Heart left ventricle (tissue), 16 donors: ENCODE data around the gene PIGR. TPM values are rescaled to one million over a fixed set of nuclear protein-coding genes. Genes with fewer than 3 reads are reported as not detected.

Experiments used
- ATAC-seq, 4 donors: fragments of 200-7000 bp; cut with Tn5 transposase; one replicate each; pipeline ENCODE4 v1.9.1; 2020 to 2022; ENCODE audit warnings: moderate library complexity in 4 of 4, mild to moderate bottlenecking in 3 of 4, moderate number of reproducible peaks in 1 of 4
- DNase-seq, 5 donors: peaks; one replicate each; pipeline ENCODE4 v3.0.0-alpha.2; 2020
- H3K27ac ChIP-seq, 12 donors: fragments of 200-600 bp; sonication (generic) in 4 of 12; one replicate each; pipeline versions ENCODE4 v1.5.0 to v1.8.0; 2016 to 2022; ENCODE audit warnings: mild to moderate bottlenecking in 2 of 12
- H3K27me3 ChIP-seq, 9 donors: fragments of 200-600 bp; sonication (generic) in 2 of 9; one replicate each; pipeline versions ENCODE4 v1.5.1 to v1.8.0; 2016 to 2022; ENCODE audit warnings: mild to moderate bottlenecking in 3 of 9
- H3K36me3 ChIP-seq, 9 donors: fragments of 200-600 bp; sonication (generic) in 2 of 9; one replicate each; pipeline versions ENCODE4 v1.5.0 to v1.8.0; 2018 to 2022; ENCODE audit warnings: mild to moderate bottlenecking in 2 of 9
- H3K4me1 ChIP-seq, 12 donors: fragments of 200-600 bp; sonication (generic) in 4 of 12; one replicate each; pipeline versions ENCODE4 v1.5.0 to v1.8.0; 2016 to 2022; ENCODE audit warnings: mild to moderate bottlenecking in 3 of 12
- H3K4me3 ChIP-seq, 12 donors: fragments of 200-600 bp; sonication (generic) in 4 of 12; one replicate each; pipeline versions ENCODE4 v1.5.0 to v1.8.0; 2017 to 2022; ENCODE audit warnings: mild to moderate bottlenecking in 9 of 12, moderate library complexity in 4 of 12
- H3K9me3 ChIP-seq, 12 donors: fragments of 200-600 bp; sonication (generic) in 4 of 12; one replicate each; pipeline versions ENCODE4 v1.5.0 to v1.8.0; 2016 to 2022; ENCODE audit warnings: mild to moderate bottlenecking in 1 of 12
- CTCF ChIP-seq, 12 donors: fragments of 200-600 bp; sonication (generic) in 4 of 12; IDR thresholded peaks; one replicate each; pipeline versions ENCODE4 v1.5.0 to v1.8.0; 2018 to 2022; ENCODE audit warnings: antibody characterized with exemption in 12 of 12, mild to moderate bottlenecking in 5 of 12
- POLR2A ChIP-seq, 2 donors: fragments of 450-650 bp; IDR thresholded peaks; one replicate each; pipeline ENCODE4 v1.6.1; 2017; ENCODE audit warnings: antibody characterized with exemption in 2 of 2, mild to moderate bottlenecking in 2 of 2, moderate library complexity in 2 of 2
- WGBS, 4 donors: extraction: QIAGEN DNeasy Blood & Tissue Kit in 2 of 4; methylation state at CpG; one replicate each; pipeline versions ENCODE4 v1.1.5 to v1.1.7; 2013 to 2018; 5-methylcytosine and 5-hydroxymethylcytosine counted together
- intact Hi-C, 10 donors: fragments of 100-400 bp; cut with DNase I; formaldehyde crosslinking; loops; one replicate each; pipeline versions ENCODE4 v1.11.1 to v1.14.2; 2022
- polyA plus RNA-seq, 2 donors: library from polyadenylated mRNA; stranded (reverse); fragments of 200-250 nt; gene quantifications; one replicate each; pipeline ENCODE4 v1.2.3, GENCODE V29; 2013
- total RNA-seq, 9 donors: library from RNA; depleted of rRNA in 2 of 9; stranded (reverse); fragments of >200 nt in 2 of 9; fragmentation: NEBNext Ultra II Directional in 3 of 9; extraction: Animal tissue kit (Norgen Biotek cat#: 25700) in 3 of 9; gene quantifications; one replicate each; pipeline versions ENCODE4 v1.1.0 to v1.2.4, GENCODE V29; 2016 to 2023
- donor health status: ischemic (EF 13 %, LVEDD 7.1; RV severe dilation, severe dysfunction).
- donor health status: healthy with polysubstance abuse.
- donor health status: DM: no; HTN: yes; CAD: no.
- donor health status: DM: no; HTN: no; CAD: no.
- donor health status: ischemic (EF 25% LVEDD 6.9; RV normal size, moderate dysfunction).
- donor health status: ischemic (EF 25% LVEDD 5.7; RV mildly dilated, moderate dysfunction).
- donor health status: healthy.
- donor health status: DM: yes; HTN: yes; CAD: no.
- donor health status: ischemic (EF 35%, LVEDD 5.7; RV mildly dilated, moderate dysfunction).
- donor health status: nonischemic (EF 11% LVEDD 7.7; RV severe dilation, severe dysfunction).
- donor health status: DM: yes; HTN: yes; CAD: no.
- donor health status: PGD.
- donor health status: ischemic (EF 29% LVEDD 5.4; RV normal size, mild dysfunction).
- donor health status: nonischemic (EF 23%, LVEDD 6.1; RV moderate dilation, normal function).

Gene PIGR
- total and polyA plus RNA-seq, 11 donors, result 0.04 to 0.64 (median 0.45) TPM; not detected in 7

GRCh38 chr1:206893380-206893779, 52.9 kb downstream of the PIGR start:
- no peak overlapping the region for H3K4me3 ChIP-seq
- no peak overlapping the region for H3K27ac ChIP-seq
- whole genome bisulfite sequencing, 4 donors, result 82 to 87% (median 86%) methylated on average over 2 of the region's 2 CpGs
- peaks cover 0 to 15% (median 2%) of the 10 kb centered on the region in 12 donors for H3K4me1 ChIP-seq
- intact Hi-C loops, result no loop called here
- H3K27me3 ChIP-seq, result peaks cover 0 to 10% (median 0%) of the 10 kb centered on the region in 9 donors
- no peak for DNase-seq
- ATAC-seq, result no peak
- no peaks in the 10 kb centered on the region for H3K36me3 ChIP-seq
- no peaks in the 10 kb centered on the region for H3K9me3 ChIP-seq
- no peak for TF ChIP-seq POLR2A (IDR thresholded peaks at IDR 0.05)
- TF ChIP-seq CTCF (IDR thresholded peaks at IDR 0.05), result no peak

GRCh38 chr1:206892351-206892984, 53.8 kb downstream of the PIGR start:
- 82 to 93% (median 88%) methylated on average over 3 of the region's 3 CpGs for WGBS, 4 donors
- Histone ChIP-seq H3K4me3 (no peak overlapping the region), H3K4me1 (peaks cover 0 to 15% (median 2%) of the 10 kb centered on the region in 12 donors), H3K27me3 (peaks cover 0 to 8% (median 0%) of the 10 kb centered on the region in 9 donors), H3K36me3 (no peaks in the 10 kb centered on the region), H3K27ac (no peak overlapping the region), H3K9me3 (no peaks in the 10 kb centered on the region)
- DNase-seq (no peak), ATAC-seq (no peak)
- TF ChIP-seq POLR2A (IDR thresholded peaks at IDR 0.05) (no peak), CTCF (IDR thresholded peaks at IDR 0.05) (no peak)
- intact Hi-C loops, result no loop called here

GRCh38 chr1:206891412-206891811, 54.9 kb downstream of the PIGR start:
- 72 to 91% (median 89%) methylated on average over 1 of the region's 1 CpG for WGBS, 4 donors
- intact Hi-C loops, result no loop called here
- no peak for ATAC-seq
- Histone ChIP-seq H3K4me1 (peaks cover 0 to 15% (median 2%) of the 10 kb centered on the region in 12 donors), H3K9me3 (no peaks in the 10 kb centered on the region), H3K4me3 (no peak overlapping the region), H3K27me3 (peaks cover 0 to 8% (median 0%) of the 10 kb centered on the region in 9 donors), H3K36me3 (no peaks in the 10 kb centered on the region), H3K27ac (no peak overlapping the region)
- TF ChIP-seq POLR2A (IDR thresholded peaks at IDR 0.05), result no peak
- TF ChIP-seq CTCF (IDR thresholded peaks at IDR 0.05), result no peak
- DNase-seq, result no peak

GRCh38 chr1:206890125-206891060, 55.9 kb downstream of the PIGR start:
- ATAC-seq, result peak; percentile 20 to 83 (median 56)
- no peak overlapping the region for H3K27ac ChIP-seq
- peaks cover 0 to 15% (median 2%) of the 10 kb centered on the region in 12 donors for H3K4me1 ChIP-seq
- H3K4me3 ChIP-seq, result no peak overlapping the region
- DNase-seq, result no peak
- 34 to 50% (median 40%) methylated on average over 15 of the region's 15 CpGs for WGBS, 4 donors
- TF ChIP-seq POLR2A (IDR thresholded peaks at IDR 0.05), result no peak
- TF ChIP-seq CTCF (IDR thresholded peaks at IDR 0.05), result no peak
- intact Hi-C loops, result no loop called here
- H3K36me3 ChIP-seq, result no peaks in the 10 kb centered on the region
- H3K9me3 ChIP-seq, result no peaks in the 10 kb centered on the region
- peaks cover 0 to 8% (median 0%) of the 10 kb centered on the region in 9 donors for H3K27me3 ChIP-seq
